CD1c-positive myeloid dendritic cell (primary cell): Measurements from ENCODE around the gene TM7SF2.

Experiments
- DNase-seq: peaks from one replicate; pipeline ENCODE4 v3.0.0-alpha.2; 2016; ENCODE audit errors: extremely low spot score

Gene TM7SF2

DNA sequence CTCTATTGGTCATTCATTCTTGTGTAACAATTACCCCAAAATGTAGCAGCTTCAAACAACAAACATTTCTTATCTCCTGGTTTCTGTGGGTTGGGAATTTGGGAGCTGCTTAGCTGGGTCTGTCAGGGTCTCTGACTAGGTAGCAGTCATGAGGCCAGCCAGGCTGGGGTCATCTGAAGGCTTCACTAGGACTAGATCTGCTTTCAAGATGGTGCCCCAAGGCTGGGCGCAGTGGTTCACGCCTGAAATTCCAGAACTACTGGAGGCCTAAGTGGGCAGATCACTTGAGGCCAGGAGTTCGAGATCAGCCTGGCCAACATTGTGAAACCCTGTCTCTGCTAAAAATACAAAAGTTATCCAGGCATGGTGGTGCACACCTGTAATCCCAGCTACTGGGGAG, 45.3 kb downstream of the TM7SF2 start:
- no peak for DNase-seq

DNA sequence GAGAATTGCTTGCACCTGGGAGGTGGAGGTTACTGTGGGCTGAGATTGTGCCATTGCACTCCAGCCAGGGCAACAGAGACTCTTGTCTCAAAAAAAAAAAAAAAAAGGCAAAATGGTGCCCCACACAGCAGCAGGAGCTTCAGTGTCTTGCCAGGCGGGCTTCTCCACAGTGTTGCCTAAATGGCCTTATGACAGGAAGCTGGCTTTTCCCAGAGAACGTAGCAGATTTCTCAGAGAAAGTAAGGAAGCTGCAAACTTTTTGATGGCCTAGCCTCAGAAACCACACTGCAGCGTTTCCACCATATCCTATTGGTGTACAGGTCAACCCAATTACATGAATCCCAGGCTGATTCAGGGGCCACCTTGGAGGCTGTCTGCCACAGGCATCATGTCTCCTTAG, 45.7 kb downstream of the TM7SF2 start:
- no peak for DNase-seq

DNA sequence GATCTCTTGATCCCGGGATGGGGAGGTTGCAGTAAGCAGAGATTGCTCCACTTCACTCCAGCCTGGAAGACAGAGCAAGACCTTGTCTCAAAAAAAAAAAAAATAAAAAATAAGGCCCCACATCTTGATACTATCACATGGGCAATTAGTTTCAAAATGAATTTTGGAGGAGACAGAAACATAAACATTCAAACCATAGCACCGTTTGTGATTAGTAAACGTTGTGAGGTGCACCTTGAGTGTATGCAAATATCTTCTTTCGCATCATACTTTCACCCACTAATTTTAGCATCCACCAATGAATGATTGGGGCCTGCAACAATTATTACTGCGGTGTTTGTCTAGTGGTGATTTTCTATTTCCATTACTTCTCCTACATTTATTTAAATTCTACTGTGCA, 47.3 kb downstream of the TM7SF2 start:
- no peak for DNase-seq

DNA sequence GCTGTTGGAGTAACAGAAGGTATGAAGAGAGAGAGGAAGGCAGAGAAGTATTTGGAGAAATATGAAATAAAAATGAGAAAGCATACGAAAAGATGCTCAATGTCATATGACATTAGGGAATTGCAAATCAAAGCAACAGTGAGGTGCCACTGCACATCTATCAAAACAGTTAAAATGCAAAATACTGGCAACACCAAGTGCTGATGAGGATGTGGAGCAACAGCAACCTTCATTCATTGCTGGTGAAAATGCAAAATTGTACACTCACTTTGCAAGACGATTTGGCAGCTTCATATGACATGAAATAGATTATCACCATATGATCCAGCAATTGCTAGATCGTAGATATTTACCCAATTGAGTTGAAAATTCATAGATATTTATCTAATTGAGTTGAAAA, 49.0 kb downstream of the TM7SF2 start:
- no peak for DNase-seq

DNA sequence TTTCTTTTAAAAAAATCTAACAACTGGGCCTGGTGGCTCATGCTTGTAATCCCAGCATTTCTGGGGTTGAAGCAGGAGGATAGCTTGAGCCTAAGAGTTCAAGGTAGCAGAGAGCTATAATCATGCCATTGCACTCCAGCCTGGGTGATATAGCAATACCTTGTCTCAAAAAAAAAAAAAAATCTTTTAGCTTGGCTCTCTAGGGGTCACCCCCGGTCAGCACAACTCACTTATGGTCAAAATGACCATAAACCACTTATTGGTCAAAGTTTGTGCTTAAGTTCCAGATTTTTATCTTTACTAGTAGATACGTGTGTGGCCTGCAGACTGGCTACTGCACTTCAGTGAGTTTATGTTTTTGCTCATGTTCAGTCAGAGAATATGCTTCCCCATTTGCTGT, 52.0 kb downstream of the TM7SF2 start:
- DNase-seq: no peak
